ENCODE results near the gene LRFN5.
"Not testable (repeated sequence)": the region's sequence is repeated elsewhere in the genome, so short reads cannot be mapped to it uniquely, and the experiment has no call there.

The LRFN5 gene

DNA sequence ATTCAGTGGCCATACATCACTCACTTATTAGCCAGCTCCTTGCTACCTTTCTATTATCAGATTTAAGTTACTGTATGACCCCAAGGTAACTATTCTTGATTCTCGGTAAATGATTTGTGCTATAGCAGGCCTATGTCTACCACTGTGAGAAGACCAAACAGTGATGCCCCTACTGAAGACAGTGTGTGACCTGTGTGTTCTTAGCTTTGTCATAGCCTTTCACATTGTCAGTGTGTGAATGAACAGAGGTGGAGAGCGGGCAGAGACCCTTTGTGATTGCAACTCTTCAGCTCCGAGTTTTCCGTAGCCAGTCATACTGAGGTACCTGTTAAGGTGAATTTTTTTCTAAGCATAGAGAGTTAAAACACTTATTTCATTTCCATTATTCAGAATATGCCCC lies 294.0 kb downstream of the LRFN5 start:
- Histone ChIP-seq H3K4me3 (ENCODE audit: low read depth, low read length) (no peak overlapping the region), H3K27me3 (ENCODE audit: control insufficient read depth, insufficient read depth, low read length) (no peaks in the 10 kb centered on the region), H3K9me3 (ENCODE audit: control insufficient read depth, low read length) (no peaks in the 10 kb centered on the region), H3K79me2 (no peaks in the 10 kb centered on the region), H3K36me3 (ENCODE audit: control insufficient read depth, insufficient read depth, low read length) (no peaks in the 10 kb centered on the region), H3K27ac (no peak overlapping the region), H3K9ac (no peak overlapping the region), H3K4me1 (no peaks in the 10 kb centered on the region), H2AFZ (no peak overlapping the region), H3K4me2 (ENCODE audit: low read length) (no peak overlapping the region)
- TF ChIP-seq CTCF (IDR thresholded peaks at IDR 0.05): no peak

GRCh38 chr14:41901089-41901488 lies 294.4 kb downstream of the LRFN5 start:
- Histone ChIP-seq H3K4me1 (no peaks in the 10 kb centered on the region), H3K9me3 (ENCODE audit: control insufficient read depth, low read length) (no peaks in the 10 kb centered on the region), H2AFZ (no peak overlapping the region), H3K4me3 (ENCODE audit: low read depth, low read length) (no peak overlapping the region), H3K27ac (no peak overlapping the region), H3K27me3 (ENCODE audit: control insufficient read depth, insufficient read depth, low read length) (no peaks in the 10 kb centered on the region), H3K9ac (no peak overlapping the region), H3K4me2 (ENCODE audit: low read length) (no peak overlapping the region), H3K36me3 (ENCODE audit: control insufficient read depth, insufficient read depth, low read length) (no peaks in the 10 kb centered on the region), H3K79me2 (no peaks in the 10 kb centered on the region)
- TF ChIP-seq CTCF (IDR thresholded peaks at IDR 0.05): no peak

DNA sequence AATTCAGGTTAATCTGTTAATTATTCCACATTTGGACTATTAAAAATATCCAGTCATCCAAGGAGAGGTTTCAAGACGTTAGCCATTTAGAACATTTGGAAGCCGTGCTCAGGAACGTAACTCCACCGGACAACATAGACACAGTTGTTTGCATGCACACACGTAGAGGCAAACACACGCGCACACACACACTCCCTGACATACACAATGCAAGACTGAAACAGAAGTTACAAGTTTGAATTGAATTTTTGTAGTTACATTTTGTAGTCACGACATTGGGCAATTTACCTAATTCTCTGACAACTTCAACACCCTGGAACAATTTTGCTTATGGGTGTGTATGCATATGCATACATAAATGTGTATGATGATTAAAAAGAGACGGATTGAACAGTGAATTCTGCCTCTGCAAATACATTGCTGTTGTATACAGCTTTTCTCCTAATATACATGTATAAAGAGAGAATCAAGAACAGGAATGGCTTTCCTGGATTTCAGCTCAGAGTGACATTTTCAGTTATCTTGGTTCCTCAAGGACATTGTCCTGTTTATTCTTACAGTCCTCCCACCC lies 298.8 kb downstream of the LRFN5 start:
- no peak overlapping the region for H2AFZ ChIP-seq
- no peaks in the 10 kb centered on the region for H3K9me3 ChIP-seq (ENCODE audit: control insufficient read depth, low read length)
- no peak overlapping the region for H3K4me2 ChIP-seq (ENCODE audit: low read length)
- no peaks in the 10 kb centered on the region for H3K27me3 ChIP-seq (ENCODE audit: control insufficient read depth, insufficient read depth, low read length)
- H3K27ac ChIP-seq: no peak overlapping the region
- H3K9ac ChIP-seq: no peak overlapping the region
- no peaks in the 10 kb centered on the region for H3K4me1 ChIP-seq
- H3K4me3 ChIP-seq (ENCODE audit: low read depth, low read length): no peak overlapping the region
- H3K36me3 ChIP-seq (ENCODE audit: control insufficient read depth, insufficient read depth, low read length): no peaks in the 10 kb centered on the region
- H3K79me2 ChIP-seq: no peaks in the 10 kb centered on the region
- no peak for TF ChIP-seq CTCF (IDR thresholded peaks at IDR 0.05)

- H3K9me3 ChIP-seq (ENCODE audit: control insufficient read depth, low read length); H3K4me2 ChIP-seq (ENCODE audit: low read length); H3K79me2 ChIP-seq; H3K4me3 ChIP-seq (ENCODE audit: low read depth, low read length); H3K36me3 ChIP-seq (ENCODE audit: control insufficient read depth, insufficient read depth, low read length); H3K4me1 ChIP-seq; H3K27me3 ChIP-seq (ENCODE audit: control insufficient read depth, insufficient read depth, low read length): not testable (repeated sequence)
- peak overlapping the region; percentile 77 for H2AFZ ChIP-seq
- H3K27ac ChIP-seq: peak overlapping the region; percentile 82
- H3K9ac ChIP-seq: peak overlapping the region; percentile 9
These were observed 304.5 kb downstream of the LRFN5 start for GRCh38 chr14:41911155-41911554.

- H3K27me3 ChIP-seq (ENCODE audit: control insufficient read depth, insufficient read depth, low read length): no peaks in the 10 kb centered on the region
- no peaks in the 10 kb centered on the region for H3K9me3 ChIP-seq (ENCODE audit: control insufficient read depth, low read length)
- H2AFZ ChIP-seq: no peak overlapping the region
- no peak overlapping the region for H3K4me3 ChIP-seq (ENCODE audit: low read depth, low read length)
- no peaks in the 10 kb centered on the region for H3K36me3 ChIP-seq (ENCODE audit: control insufficient read depth, insufficient read depth, low read length)
- no peak overlapping the region for H3K9ac ChIP-seq
- TF ChIP-seq CTCF (IDR thresholded peaks at IDR 0.05): no peak
- H3K4me1 ChIP-seq: no peaks in the 10 kb centered on the region
- H3K27ac ChIP-seq: no peak overlapping the region
- no peaks in the 10 kb centered on the region for H3K79me2 ChIP-seq
- H3K4me2 ChIP-seq (ENCODE audit: low read length): no peak overlapping the region
These were observed 306.7 kb downstream of the LRFN5 start for GRCh38 chr14:41913398-41913797.
